ENCODE data around the gene DMBX1.

- TF ChIP-seq, protein P1, sequence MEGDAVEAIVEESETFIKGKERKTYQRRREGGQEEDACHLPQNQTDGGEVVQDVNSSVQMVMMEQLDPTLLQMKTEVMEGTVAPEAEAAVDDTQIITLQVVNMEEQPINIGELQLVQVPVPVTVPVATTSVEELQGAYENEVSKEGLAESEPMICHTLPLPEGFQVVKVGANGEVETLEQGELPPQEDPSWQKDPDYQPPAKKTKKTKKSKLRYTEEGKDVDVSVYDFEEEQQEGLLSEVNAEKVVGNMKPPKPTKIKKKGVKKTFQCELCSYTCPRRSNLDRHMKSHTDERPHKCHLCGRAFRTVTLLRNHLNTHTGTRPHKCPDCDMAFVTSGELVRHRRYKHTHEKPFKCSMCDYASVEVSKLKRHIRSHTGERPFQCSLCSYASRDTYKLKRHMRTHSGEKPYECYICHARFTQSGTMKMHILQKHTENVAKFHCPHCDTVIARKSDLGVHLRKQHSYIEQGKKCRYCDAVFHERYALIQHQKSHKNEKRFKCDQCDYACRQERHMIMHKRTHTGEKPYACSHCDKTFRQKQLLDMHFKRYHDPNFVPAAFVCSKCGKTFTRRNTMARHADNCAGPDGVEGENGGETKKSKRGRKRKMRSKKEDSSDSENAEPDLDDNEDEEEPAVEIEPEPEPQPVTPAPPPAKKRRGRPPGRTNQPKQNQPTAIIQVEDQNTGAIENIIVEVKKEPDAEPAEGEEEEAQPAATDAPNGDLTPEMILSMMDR (IDR thresholded peaks at IDR 0.05; ENCODE audit: low read length), result no peak
- no peak for TF ChIP-seq EZH2 (IDR thresholded peaks at IDR 0.05; ENCODE audit: borderline replicate concordance, low read length)
These were observed 13.0 kb upstream of the DMBX1 start for GRCh38 chr1:46476673-46477072.
